Effector memory CD8-positive, alpha-beta T cell (primary cell): ENCODE results near the gene IRAK2.
"Not testable (repeated sequence)": the region's sequence is repeated elsewhere in the genome, so short reads cannot be mapped to it uniquely, and the experiment has no call there.

Experiments
- ATAC-seq: fragments of 150-1000 bp; cut with Tn5 transposase; replicated peaks from 2 replicates; pipeline ENCODE4 v1.10.0; 2021; ENCODE audit warnings: mild to moderate bottlenecking, moderate library complexity
- DNase-seq, 3 experiments: peaks; one replicate each; pipeline ENCODE4 v3.0.0; 2021
- H3K27ac Mint-ChIP-seq, 2 donors: one replicate each; pipeline ENCODE4 v1.8.0; 2022; ENCODE audit warnings: mild to moderate bottlenecking in 2 of 2, mixed read lengths in 2 of 2, moderate library complexity in 2 of 2
- H3K27me3 Mint-ChIP-seq, 2 donors: one replicate each; pipeline ENCODE4 v1.8.0; 2022; ENCODE audit warnings: mixed read lengths in 2 of 2
- H3K36me3 Mint-ChIP-seq: one replicate; pipeline ENCODE4 v1.8.0; 2022; ENCODE audit warnings: mild to moderate bottlenecking, moderate library complexity, mixed read lengths; ENCODE audit not compliant: insufficient read depth
- H3K4me1 Mint-ChIP-seq, 2 donors: one replicate each; pipeline ENCODE4 v1.8.0; 2022; ENCODE audit warnings: low read depth in 2 of 2, mixed read lengths in 2 of 2
- H3K4me3 Mint-ChIP-seq, 2 donors: one replicate each; pipeline ENCODE4 v1.8.0; 2022; ENCODE audit warnings: mild to moderate bottlenecking in 2 of 2, mixed read lengths in 2 of 2, moderate library complexity in 2 of 2
- H3K9me3 Mint-ChIP-seq, 2 donors: one replicate each; pipeline ENCODE4 v1.8.0; 2022; ENCODE audit warnings: mixed read lengths in 2 of 2

Gene IRAK2

GRCh38 chr3:10265833-10266232 lies 101.1 kb downstream of the IRAK2 start:
- peak overlapping the region; percentile 9 to 58 for H3K4me3 Mint-ChIP-seq
- H3K27ac Mint-ChIP-seq, result peak overlapping the region; percentile 51 to 69
- no peaks in the 10 kb centered on the region for H3K9me3 Mint-ChIP-seq
- no peaks in the 10 kb centered on the region for H3K27me3 Mint-ChIP-seq
- no peak for DNase-seq
- ATAC-seq, result no peak
- H3K36me3 Mint-ChIP-seq, result peaks cover 95% of the 10 kb centered on the region
- peaks cover 55 to 66% of the 10 kb centered on the region in 2 donors for H3K4me1 Mint-ChIP-seq

DNA sequence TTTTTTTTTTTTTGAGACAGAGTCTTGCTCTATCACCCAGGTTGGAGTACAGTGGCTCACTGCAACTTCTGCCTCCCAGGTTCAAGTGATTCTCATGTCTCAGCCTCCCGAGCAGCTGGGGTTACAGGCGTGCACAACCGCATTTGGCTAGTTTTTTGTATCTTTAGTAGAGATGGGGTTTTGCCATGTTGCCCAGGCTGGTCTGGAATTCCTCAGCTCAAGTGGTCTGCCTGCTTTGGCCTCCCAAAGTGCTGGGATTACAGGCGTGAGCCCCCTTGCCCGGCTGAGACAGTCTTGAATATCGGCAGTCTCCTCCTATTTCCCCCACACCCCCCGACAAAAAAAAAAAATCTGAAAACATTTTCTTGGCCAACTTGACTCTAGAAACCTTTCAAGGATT lies 102.2 kb downstream of the IRAK2 start:
- ATAC-seq, DNase-seq, H3K9me3 Mint-ChIP-seq, H3K27me3 Mint-ChIP-seq: not testable (repeated sequence)
- Mint-ChIP-seq H3K36me3 (peaks cover 95% of the 10 kb centered on the region), H3K27ac (peak overlapping the region; percentile 81 to 84), H3K4me1 (peaks cover 48 to 56% of the 10 kb centered on the region in 2 donors), H3K4me3 (peak overlapping the region; percentile 17 to 19)

GRCh38 chr3:10268116-10268515 lies 103.4 kb downstream of the IRAK2 start:
- no peak for DNase-seq
- no peak overlapping the region for H3K4me3 Mint-ChIP-seq
- H3K27me3 Mint-ChIP-seq, result no peaks in the 10 kb centered on the region
- no peak for ATAC-seq
- peaks cover 47 to 53% of the 10 kb centered on the region in 2 donors for H3K4me1 Mint-ChIP-seq
- peaks cover 95% of the 10 kb centered on the region for H3K36me3 Mint-ChIP-seq
- peak overlapping the region in 1 of 2 donors; percentile 81 for H3K27ac Mint-ChIP-seq
- H3K9me3 Mint-ChIP-seq, result no peaks in the 10 kb centered on the region

- peak overlapping the region; percentile 65 to 81 for H3K27ac Mint-ChIP-seq
- peaks cover 93% of the 10 kb centered on the region for H3K36me3 Mint-ChIP-seq
- H3K9me3 Mint-ChIP-seq, result no peaks in the 10 kb centered on the region
- DNase-seq (no peak), ATAC-seq (no peak)
- peaks cover 43 to 52% of the 10 kb centered on the region in 2 donors for H3K4me1 Mint-ChIP-seq
- H3K4me3 Mint-ChIP-seq, result no peak overlapping the region
- H3K27me3 Mint-ChIP-seq, result no peaks in the 10 kb centered on the region
Measured at GRCh38 chr3:10268930-10269329, 104.2 kb downstream of the IRAK2 start.

GRCh38 chr3:10269443-10269842 lies 104.7 kb downstream of the IRAK2 start:
- ATAC-seq (no peak), DNase-seq (no peak)
- H3K27ac Mint-ChIP-seq, result peak overlapping the region; percentile 65 to 81
- H3K27me3 Mint-ChIP-seq, result no peaks in the 10 kb centered on the region
- peaks cover 88% of the 10 kb centered on the region for H3K36me3 Mint-ChIP-seq
- H3K4me1 Mint-ChIP-seq, result peaks cover 43 to 52% of the 10 kb centered on the region in 2 donors
- no peak overlapping the region for H3K4me3 Mint-ChIP-seq
- no peaks in the 10 kb centered on the region for H3K9me3 Mint-ChIP-seq

GRCh38 chr3:10272476-10272875 lies 107.8 kb downstream of the IRAK2 start:
- peaks cover 82% of the 10 kb centered on the region for H3K36me3 Mint-ChIP-seq
- DNase-seq, ATAC-seq, H3K27me3 Mint-ChIP-seq, H3K9me3 Mint-ChIP-seq: not testable (repeated sequence)
- peak overlapping the region in 1 of 2 donors; percentile 72 for H3K4me3 Mint-ChIP-seq
- H3K27ac Mint-ChIP-seq, result peak overlapping the region; percentile 64 to 97
- H3K4me1 Mint-ChIP-seq, result peaks cover 38 to 44% of the 10 kb centered on the region in 2 donors

GRCh38 chr3:10272977-10273376 lies 108.3 kb downstream of the IRAK2 start:
- DNase-seq, result no peak
- Mint-ChIP-seq H3K36me3 (peaks cover 81% of the 10 kb centered on the region), H3K4me1 (peaks cover 36 to 44% of the 10 kb centered on the region in 2 donors), H3K4me3 (peak overlapping the region; percentile 57 to 72), H3K27me3 (no peaks in the 10 kb centered on the region), H3K9me3 (no peaks in the 10 kb centered on the region), H3K27ac (peak overlapping the region; percentile 64 to 97)
- no peak for ATAC-seq

DNA sequence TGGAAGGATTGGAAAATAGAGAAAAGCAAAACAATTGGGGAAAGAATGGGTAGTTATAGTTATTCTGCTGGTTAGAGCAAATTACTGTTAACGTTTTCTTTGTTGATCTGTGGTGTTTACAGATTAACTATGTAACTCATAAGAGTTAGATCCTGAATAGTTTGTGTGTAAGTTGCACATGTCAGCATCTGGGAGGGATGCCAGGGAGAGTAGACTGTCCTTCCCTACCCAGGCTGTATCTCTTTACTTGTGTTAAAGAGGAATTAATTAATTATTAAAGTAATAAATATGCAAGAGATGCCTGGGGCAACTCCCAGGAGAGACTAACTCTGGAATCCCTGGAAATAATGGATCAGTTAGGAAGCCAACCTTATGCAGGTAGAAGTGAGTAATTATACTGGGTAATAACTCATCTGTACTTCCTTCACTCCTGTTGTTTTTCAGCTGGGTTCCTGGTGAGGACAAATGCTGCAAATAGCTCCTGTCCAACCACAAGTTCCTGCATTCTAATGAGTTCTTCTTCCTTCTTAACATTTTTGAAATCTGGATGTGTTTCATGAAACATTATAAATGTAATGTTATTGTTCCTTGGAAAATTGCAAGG lies 109.1 kb downstream of the IRAK2 start:
- DNase-seq (no peak), ATAC-seq (no peak)
- Mint-ChIP-seq H3K4me3 (peak overlapping the region; percentile 57 to 72), H3K4me1 (peaks cover 33 to 39% of the 10 kb centered on the region in 2 donors), H3K36me3 (peaks cover 79% of the 10 kb centered on the region), H3K27me3 (no peaks in the 10 kb centered on the region), H3K27ac (peak overlapping the region; percentile 81 to 97), H3K9me3 (no peaks in the 10 kb centered on the region)

GRCh38 chr3:10274601-10275000 lies 109.9 kb downstream of the IRAK2 start:
- no peaks in the 10 kb centered on the region for H3K27me3 Mint-ChIP-seq
- H3K9me3 Mint-ChIP-seq, result no peaks in the 10 kb centered on the region
- peaks cover 80% of the 10 kb centered on the region for H3K36me3 Mint-ChIP-seq
- ATAC-seq (no peak), DNase-seq (no peak)
- H3K27ac Mint-ChIP-seq, result peak overlapping the region; percentile 81 to 97
- peak overlapping the region in 1 of 2 donors; percentile 37 for H3K4me3 Mint-ChIP-seq
- H3K4me1 Mint-ChIP-seq, result peaks cover 30 to 33% of the 10 kb centered on the region in 2 donors

- H3K4me1 Mint-ChIP-seq, result peaks cover 26 to 33% of the 10 kb centered on the region in 2 donors
- ATAC-seq (no peak), DNase-seq (no peak)
- no peak overlapping the region for H3K4me3 Mint-ChIP-seq
- H3K9me3 Mint-ChIP-seq, result no peaks in the 10 kb centered on the region
- H3K27me3 Mint-ChIP-seq, result no peaks in the 10 kb centered on the region
- H3K36me3 Mint-ChIP-seq, result peaks cover 73% of the 10 kb centered on the region
- H3K27ac Mint-ChIP-seq, result peak overlapping the region; percentile 50 to 83
Measured at GRCh38 chr3:10277115-10277625, 112.5 kb downstream of the IRAK2 start.

DNA sequence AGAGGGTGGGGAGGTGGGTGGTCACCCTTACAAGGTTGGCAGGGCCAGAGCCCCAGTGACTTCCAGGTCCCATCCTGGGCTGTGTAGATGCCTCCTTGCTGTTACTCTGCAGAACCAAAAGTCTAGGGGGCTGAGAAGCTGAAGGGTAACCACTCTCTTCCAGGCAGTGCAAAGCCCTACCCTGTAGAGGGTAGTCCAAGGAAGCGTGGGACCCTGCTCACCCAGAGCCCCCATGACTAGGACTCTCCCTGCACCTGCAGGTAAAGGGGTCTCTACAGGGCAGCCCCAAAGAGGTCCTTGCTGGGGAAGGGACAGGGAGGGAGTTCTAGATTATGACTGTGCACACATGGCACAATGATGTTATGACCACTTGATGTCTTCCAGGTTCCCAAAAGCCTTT lies 113.8 kb downstream of the IRAK2 start:
- Mint-ChIP-seq H3K4me1 (peaks cover 19 to 25% of the 10 kb centered on the region in 2 donors), H3K4me3 (no peak overlapping the region), H3K36me3 (peaks cover 71% of the 10 kb centered on the region), H3K27me3 (no peaks in the 10 kb centered on the region), H3K9me3 (no peaks in the 10 kb centered on the region), H3K27ac (peak overlapping the region; percentile 54 to 83)
- ATAC-seq (no peak), DNase-seq (no peak)

DNA sequence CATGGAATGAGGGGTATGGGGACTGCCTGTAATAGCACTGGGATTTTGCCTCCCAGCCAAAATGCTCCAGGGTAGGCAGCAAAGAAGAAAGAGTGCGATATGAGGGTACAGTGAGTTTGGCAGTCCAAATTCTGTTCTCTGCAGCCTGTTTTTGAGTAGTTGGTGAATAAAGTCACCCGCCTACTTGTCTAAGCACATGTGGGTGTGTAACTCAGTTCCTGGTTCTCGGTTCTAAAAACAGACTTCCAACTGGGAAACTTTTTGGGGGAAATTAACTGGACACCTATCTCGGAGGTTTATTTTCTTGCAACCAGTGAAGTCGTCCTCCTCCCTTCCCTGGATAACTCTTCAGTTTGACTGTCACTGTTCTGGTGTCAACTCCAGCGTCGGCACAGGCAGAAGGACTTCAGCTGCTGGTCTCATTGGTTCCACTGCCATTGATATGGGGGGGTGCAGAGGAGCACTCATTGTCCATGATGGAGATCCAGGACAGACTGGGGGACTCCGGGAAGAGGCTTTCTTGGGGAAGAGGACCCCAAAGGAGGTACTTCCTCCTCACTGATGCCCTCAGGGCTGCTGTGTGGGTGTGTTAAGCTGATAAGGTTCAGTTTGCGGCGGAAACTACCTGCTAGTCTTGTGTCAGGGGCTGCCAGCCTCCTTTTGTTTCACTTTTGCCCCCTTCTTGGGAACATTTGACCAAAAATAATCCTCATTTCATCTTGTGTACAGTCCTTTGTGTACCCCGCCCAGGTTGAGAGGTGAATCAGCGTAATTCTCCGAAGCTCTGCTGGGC lies 114.9 kb downstream of the IRAK2 start:
- Mint-ChIP-seq H3K4me3 (no peak overlapping the region), H3K9me3 (no peaks in the 10 kb centered on the region), H3K27ac (peak overlapping the region; percentile 54 to 80), H3K36me3 (peaks cover 71% of the 10 kb centered on the region), H3K4me1 (peaks cover 20 to 22% of the 10 kb centered on the region in 2 donors), H3K27me3 (no peaks in the 10 kb centered on the region)
- ATAC-seq (no peak), DNase-seq (no peak)

- ATAC-seq, result no peak
- peaks cover 25% of the 10 kb centered on the region in 2 donors for H3K4me1 Mint-ChIP-seq
- peaks cover 71% of the 10 kb centered on the region for H3K36me3 Mint-ChIP-seq
- DNase-seq, result no peak
- H3K9me3 Mint-ChIP-seq, result no peaks in the 10 kb centered on the region
- peak overlapping the region in 1 of 2 donors; percentile 80 for H3K27ac Mint-ChIP-seq
- H3K4me3 Mint-ChIP-seq, result no peak overlapping the region
- no peaks in the 10 kb centered on the region for H3K27me3 Mint-ChIP-seq
Measured at GRCh38 chr3:10280177-10280529, 115.4 kb downstream of the IRAK2 start.

DNA sequence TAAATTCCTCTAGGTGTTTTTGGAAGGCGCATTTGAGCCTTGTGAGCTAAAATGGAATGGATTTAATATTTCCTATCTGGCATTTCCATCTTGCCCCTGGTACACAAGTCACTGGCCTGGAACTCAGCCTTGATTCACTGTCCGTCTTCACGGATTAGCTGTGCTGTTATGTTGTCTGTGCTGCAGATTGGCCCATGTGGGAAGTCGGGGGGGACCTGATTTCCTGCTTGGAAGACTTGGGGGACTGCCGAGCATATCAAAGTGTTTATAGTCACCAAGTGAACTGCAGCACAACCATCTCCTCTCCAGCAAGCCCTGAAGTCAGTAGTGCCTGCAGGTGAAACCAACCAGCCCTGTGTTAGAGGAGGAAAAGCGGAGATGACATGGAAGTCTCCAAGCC lies 115.9 kb downstream of the IRAK2 start:
- H3K4me3 Mint-ChIP-seq, result no peak overlapping the region
- peaks cover 67% of the 10 kb centered on the region for H3K36me3 Mint-ChIP-seq
- DNase-seq (no peak), ATAC-seq (no peak)
- H3K9me3 Mint-ChIP-seq, result no peaks in the 10 kb centered on the region
- no peaks in the 10 kb centered on the region for H3K27me3 Mint-ChIP-seq
- no peak overlapping the region for H3K27ac Mint-ChIP-seq
- peaks cover 23 to 24% of the 10 kb centered on the region in 2 donors for H3K4me1 Mint-ChIP-seq
